Measurements from ENCODE around the gene POU3F2. TPM values are rescaled to one million over a fixed set of nuclear protein-coding genes. Genes with fewer than 3 reads are reported as not detected.

Gene POU3F2
- polyA plus RNA-seq, 2 of the 4 experiments (the other 2 are of a cell fraction) = not detected

DNA sequence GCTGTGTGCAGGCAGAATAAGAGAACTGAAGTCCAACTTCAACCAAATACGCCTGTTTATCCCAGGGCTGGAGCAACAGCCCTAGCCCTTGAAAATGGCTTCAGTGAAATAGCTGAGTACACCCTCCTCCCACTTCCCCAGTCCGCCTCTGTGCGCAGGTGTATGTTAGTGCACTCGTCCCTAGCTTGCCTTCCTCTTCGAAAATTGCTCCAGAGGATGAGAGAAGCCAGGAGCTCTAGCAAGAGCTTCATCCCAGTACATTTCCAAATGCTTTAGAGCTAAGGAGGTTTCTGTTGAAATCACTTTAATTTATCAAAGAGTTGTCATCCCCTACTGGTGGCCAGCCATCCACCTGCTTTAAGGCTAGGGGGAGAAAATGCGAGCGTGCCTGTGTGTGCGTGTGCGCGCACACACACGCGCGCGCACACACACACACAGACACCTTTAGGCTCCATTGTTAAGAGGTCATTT lies 5.4 kb upstream of the POU3F2 start:
- Histone ChIP-seq H3K9me3 (no peaks in the 10 kb centered on the region), H3K4me3 (no peak overlapping the region), H3K4me2 (no peak overlapping the region), H3K4me1 (peaks cover 11% of the 10 kb centered on the region; the same call in 2 of the 3 replicates), H3K27ac (no peak overlapping the region)
- ATAC-seq (no peak), DNase-seq (ENCODE audit: low read depth in 1 of 2, low spot score in 1 of 2) (no peak), FAIRE-seq (no peak)
- POLR2A ChIA-PET = no interaction called here
- WGBS (ENCODE audit: missing lambda C conversion rate) = 47% methylated on average over 14 of the region's 14 CpGs
- CTCF ChIA-PET = no interaction called here
- TF ChIP-seq, protein P1, sequence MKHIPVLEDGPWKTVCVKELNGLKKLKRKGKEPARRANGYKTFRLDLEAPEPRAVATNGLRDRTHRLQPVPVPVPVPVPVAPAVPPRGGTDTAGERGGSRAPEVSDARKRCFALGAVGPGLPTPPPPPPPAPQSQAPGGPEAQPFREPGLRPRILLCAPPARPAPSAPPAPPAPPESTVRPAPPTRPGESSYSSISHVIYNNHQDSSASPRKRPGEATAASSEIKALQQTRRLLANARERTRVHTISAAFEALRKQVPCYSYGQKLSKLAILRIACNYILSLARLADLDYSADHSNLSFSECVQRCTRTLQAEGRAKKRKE (CRISPR knock-in tag; IDR thresholded peaks at IDR 0.05; ENCODE audit: low read depth) = no peak
- TF ChIP-seq FOSL2 (IDR thresholded peaks at IDR 0.05) (no peak), FOSL2 (CRISPR knock-in tag; IDR thresholded peaks at IDR 0.05) (no peak), EP300 (IDR thresholded peaks at IDR 0.05) (no peak), TP53 (CRISPR knock-in tag; IDR thresholded peaks at IDR 0.05) (no peak), NPAS2 (CRISPR knock-in tag; IDR thresholded peaks at IDR 0.05; ENCODE audit: borderline replicate concordance) (no peak)
- TF ChIP-seq, protein P2, sequence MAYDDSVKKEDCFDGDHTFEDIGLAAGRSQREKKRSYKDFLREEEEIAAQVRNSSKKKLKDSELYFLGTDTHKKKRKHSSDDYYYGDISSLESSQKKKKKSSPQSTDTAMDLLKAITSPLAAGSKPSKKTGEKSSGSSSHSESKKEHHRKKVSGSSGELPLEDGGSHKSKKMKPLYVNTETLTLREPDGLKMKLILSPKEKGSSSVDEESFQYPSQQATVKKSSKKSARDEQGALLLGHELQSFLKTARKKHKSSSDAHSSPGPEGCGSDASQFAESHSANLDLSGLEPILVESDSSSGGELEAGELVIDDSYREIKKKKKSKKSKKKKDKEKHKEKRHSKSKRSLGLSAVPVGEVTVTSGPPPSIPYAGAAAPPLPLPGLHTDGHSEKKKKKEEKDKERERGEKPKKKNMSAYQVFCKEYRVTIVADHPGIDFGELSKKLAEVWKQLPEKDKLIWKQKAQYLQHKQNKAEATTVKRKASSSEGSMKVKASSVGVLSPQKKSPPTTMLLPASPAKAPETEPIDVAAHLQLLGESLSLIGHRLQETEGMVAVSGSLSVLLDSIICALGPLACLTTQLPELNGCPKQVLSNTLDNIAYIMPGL (CRISPR knock-in tag; IDR thresholded peaks at IDR 0.05; ENCODE audit: borderline replicate concordance) = no peak

DNA sequence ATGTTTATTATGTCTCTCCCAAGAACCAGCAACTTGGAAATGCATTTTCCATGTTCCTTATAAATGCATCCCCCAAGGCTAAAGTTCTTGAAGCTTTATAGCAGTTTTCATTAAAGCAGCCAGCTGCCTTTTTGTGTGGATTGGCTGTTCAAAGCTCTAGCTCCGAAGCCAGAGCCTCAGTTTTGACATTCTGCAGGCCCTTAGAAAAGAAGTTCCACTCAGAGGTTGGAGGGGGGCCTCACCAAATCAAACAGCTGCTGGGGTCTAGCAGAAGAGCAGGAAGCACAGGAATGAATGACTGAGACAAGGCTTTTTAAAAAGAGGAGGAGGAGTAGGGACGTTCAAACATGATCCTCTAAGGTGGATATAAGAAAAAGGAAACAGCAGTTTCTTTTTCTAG lies 4.2 kb upstream of the POU3F2 start:
- peaks cover 11% of the 10 kb centered on the region; the same call in 2 of the 3 replicates for H3K4me1 ChIP-seq
- no peak for FAIRE-seq
- DNase-seq (ENCODE audit: low read depth in 1 of 2, low spot score in 1 of 2) = no peak
- POLR2A ChIA-PET = no interaction called here
- H3K4me2 ChIP-seq = no peak overlapping the region
- ATAC-seq = no peak
- WGBS (ENCODE audit: missing lambda C conversion rate) = 0% methylated on average over 2 of the region's 2 CpGs
- TF ChIP-seq EHF (CRISPR knock-in tag; IDR thresholded peaks at IDR 0.05) (no peak), POLR2A (IDR thresholded peaks at IDR 0.05; ENCODE audit: low read length) (no peak), GATA3 (IDR thresholded peaks at IDR 0.05; ENCODE audit: borderline replicate concordance) (no peak), CBX2 (IDR thresholded peaks at IDR 0.05; ENCODE audit: borderline replicate concordance, low read depth) (no peak), JUNB (IDR thresholded peaks at IDR 0.05) (no peak), NR3C1 (IDR thresholded peaks at IDR 0.05) (no peak), SREBF2 (IDR thresholded peaks at IDR 0.05) (no peak), ZNF302 (CRISPR knock-in tag; IDR thresholded peaks at IDR 0.05) (no peak), JUN (IDR thresholded peaks at IDR 0.05) (no peak), ZC3H11A (IDR thresholded peaks at IDR 0.05) (no peak), HOXB13 (CRISPR knock-in tag; IDR thresholded peaks at IDR 0.05; ENCODE audit: low read depth) (no peak), KDM1A (IDR thresholded peaks at IDR 0.05; ENCODE audit: low read depth) (no peak), BHLHE40 (IDR thresholded peaks at IDR 0.05; ENCODE audit: low read depth, low read length) (no peak), MAZ (IDR thresholded peaks at IDR 0.05; ENCODE audit: borderline replicate concordance, low read depth, low read length) (no peak)
- TF ChIP-seq, protein P3, sequence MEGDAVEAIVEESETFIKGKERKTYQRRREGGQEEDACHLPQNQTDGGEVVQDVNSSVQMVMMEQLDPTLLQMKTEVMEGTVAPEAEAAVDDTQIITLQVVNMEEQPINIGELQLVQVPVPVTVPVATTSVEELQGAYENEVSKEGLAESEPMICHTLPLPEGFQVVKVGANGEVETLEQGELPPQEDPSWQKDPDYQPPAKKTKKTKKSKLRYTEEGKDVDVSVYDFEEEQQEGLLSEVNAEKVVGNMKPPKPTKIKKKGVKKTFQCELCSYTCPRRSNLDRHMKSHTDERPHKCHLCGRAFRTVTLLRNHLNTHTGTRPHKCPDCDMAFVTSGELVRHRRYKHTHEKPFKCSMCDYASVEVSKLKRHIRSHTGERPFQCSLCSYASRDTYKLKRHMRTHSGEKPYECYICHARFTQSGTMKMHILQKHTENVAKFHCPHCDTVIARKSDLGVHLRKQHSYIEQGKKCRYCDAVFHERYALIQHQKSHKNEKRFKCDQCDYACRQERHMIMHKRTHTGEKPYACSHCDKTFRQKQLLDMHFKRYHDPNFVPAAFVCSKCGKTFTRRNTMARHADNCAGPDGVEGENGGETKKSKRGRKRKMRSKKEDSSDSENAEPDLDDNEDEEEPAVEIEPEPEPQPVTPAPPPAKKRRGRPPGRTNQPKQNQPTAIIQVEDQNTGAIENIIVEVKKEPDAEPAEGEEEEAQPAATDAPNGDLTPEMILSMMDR (IDR thresholded peaks at IDR 0.05) = no peak
- TF ChIP-seq, protein P4, sequence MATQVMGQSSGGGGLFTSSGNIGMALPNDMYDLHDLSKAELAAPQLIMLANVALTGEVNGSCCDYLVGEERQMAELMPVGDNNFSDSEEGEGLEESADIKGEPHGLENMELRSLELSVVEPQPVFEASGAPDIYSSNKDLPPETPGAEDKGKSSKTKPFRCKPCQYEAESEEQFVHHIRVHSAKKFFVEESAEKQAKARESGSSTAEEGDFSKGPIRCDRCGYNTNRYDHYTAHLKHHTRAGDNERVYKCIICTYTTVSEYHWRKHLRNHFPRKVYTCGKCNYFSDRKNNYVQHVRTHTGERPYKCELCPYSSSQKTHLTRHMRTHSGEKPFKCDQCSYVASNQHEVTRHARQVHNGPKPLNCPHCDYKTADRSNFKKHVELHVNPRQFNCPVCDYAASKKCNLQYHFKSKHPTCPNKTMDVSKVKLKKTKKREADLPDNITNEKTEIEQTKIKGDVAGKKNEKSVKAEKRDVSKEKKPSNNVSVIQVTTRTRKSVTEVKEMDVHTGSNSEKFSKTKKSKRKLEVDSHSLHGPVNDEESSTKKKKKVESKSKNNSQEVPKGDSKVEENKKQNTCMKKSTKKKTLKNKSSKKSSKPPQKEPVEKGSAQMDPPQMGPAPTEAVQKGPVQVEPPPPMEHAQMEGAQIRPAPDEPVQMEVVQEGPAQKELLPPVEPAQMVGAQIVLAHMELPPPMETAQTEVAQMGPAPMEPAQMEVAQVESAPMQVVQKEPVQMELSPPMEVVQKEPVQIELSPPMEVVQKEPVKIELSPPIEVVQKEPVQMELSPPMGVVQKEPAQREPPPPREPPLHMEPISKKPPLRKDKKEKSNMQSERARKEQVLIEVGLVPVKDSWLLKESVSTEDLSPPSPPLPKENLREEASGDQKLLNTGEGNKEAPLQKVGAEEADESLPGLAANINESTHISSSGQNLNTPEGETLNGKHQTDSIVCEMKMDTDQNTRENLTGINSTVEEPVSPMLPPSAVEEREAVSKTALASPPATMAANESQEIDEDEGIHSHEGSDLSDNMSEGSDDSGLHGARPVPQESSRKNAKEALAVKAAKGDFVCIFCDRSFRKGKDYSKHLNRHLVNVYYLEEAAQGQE (IDR thresholded peaks at IDR 0.05) = no peak
- H3K27ac ChIP-seq = no peak overlapping the region
- CTCF ChIA-PET = no interaction called here
- no peaks in the 10 kb centered on the region for H3K9me3 ChIP-seq
- H3K4me3 ChIP-seq = no peak overlapping the region
